GM19239 (cell line): ENCODE data around the gene COX4I1.

ENCODE experiments used
- DNase-seq: peaks from one replicate; pipeline ENCODE4 v3.0.0; 2011; ENCODE audit warnings: low spot score; ENCODE audit not compliant: insufficient read length
- FAIRE-seq: peaks from 2 replicates; lab custom pipeline; 2011; peaks lifted over from hg19 to GRCh38; lab: Jason Lieb, UNC

The COX4I1 gene

DNA sequence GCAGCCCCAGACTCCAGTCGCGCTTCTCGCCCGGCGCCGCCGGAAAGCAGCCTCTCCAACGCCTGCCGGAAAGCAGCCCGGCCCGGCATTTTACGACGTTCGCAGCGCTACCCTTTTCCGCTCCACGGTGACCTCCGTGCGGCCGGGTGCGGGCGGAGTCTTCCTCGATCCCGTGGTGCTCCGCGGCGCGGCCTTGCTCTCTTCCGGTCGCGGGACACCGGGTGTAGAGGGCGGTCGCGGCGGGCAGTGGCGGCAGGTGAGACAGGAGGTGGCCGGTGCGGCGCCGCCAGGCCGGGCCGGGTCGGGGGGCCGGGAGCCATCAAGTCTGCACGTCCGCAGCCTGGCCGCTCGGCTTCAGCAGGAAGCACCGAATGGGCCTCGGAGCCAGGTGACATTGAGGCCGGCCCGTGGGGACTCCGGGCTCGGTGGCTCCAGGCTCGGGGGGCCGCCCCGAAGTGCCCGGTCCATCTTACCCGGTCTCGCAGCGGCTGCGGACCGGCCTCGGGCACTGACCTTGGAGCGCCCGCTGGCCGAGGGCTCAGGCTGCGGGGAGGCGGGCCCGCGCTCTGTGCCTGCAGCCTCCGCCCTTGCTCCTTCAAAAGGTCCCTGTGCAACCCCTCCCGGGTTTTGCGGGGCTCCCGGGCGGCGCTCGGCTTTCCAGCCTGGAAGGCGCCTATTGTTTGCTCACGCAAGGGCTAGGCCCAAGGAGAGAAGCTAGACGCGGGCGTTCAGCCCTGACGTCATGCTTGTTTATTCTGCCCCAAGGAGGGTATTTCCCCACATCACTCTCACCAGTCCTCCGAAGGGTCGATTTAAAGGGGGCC is at the start of gene COX4I1, which contains the start of gene EMC8:
COX4I1 (plus strand) TSS at position 199 of the 824 bp plus-strand sequence. CDS start 1,511 bp downstream, outside the sequence.
EMC8 (minus strand) TSS at position 48 of the 824 bp plus-strand sequence. CDS start 249 bp downstream, outside the sequence.
- DNase-seq: peak; percentile 96
- FAIRE-seq: peak; percentile 87

DNA sequence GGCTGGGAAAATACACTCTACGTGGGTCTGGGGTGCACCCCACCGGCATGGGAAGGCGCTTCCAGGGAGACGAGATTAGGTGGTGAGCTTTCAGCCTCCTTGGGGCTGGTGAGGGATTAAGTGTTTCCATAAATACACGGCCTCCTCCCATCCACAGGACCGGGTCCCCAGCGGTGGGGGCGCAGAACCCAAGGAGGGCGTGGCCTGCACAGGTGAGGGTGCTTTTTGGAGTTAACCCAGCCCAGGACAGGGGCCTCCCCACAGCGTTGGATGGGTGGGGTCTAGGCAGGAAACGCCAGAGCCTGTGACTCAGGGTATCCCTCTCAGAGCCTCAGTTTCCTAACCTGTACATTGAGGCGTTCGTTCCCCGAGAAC is 49.7 kb upstream of the COX4I1 start:
- DNase-seq: no peak

DNA sequence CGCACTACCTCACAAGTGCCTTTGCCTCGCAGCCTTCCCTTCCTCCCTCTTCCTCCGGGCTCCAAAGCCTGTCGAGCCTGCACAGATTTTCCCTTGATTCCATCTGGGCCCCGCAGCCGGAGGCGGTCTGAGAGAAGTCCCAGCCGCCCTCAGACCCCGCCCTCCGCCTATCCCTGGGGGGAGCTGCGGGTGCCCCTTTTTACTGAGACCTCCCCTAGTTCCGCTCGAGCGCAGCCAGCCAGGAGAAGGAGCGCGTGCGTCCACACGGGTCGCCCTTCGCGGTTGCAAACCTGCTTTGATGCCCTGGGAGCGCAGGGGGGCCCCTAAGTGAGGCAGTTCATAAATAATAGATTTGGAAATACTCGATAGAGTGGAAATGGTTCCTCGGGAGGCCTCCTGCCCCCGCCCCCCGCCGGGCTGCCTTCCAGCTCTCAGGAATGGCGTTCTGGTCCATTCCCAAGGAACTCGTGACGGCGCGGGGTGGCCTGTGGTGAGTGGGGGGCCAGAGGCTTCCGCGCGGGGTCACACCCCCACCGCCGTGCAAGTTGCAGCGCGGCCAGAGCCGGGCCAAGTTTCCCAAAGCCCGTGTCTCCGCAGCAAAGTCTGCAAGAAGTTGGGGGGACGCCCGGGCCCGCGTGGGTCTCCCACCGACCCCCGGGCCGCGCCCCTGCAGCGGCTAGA is 49.2 kb upstream of the COX4I1 start:
- DNase-seq (no peak), FAIRE-seq (no peak)

More for the DNA sequence above, 49.7 kb upstream of the COX4I1 start:
- peak; percentile 37 for FAIRE-seq

DNA sequence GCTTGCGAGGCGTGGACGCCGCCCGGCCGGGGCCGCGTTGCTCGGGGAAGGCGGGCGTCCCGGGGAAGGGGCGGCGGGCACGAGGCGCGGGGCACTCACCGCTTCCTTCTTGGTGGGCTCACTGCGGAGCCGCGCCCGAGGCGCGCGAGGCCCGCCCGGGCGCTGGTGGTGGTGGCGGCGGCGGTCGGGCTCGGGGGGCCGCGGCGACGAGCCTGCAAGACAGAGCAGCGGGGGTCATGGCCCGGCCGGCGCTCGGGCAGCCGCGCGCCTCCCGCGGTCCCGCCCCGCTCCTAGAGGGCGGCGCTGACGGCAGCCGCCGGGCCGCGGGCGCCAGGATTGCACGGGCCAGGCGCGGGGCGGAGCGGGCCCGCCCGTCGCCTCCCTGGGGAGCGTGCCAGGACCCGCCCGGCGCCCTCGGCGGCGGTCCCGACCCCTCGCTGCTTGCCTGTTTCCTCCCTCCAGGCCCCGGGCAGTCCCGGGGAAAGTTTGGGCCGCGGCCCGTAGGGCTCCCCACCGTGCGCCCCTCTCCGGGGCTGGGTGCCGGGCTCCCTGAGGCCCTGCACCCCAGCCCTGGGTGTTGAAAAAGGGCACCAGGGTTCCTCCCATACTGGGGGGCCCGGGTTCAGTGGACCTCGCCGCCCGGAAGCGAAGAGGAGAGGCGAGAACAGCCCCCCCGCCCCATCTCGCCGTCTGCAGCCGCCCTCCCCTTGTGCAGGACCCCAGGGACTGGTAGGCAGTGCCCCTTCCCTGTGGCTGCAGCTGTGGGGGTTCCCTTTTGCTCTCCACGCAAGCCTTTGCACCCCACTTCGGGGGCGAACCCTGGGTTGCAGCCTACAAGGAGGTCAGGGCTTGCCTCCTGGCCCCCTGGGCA is 48.4 kb upstream of the COX4I1 start, which contains the start of gene C16orf74:
C16orf74 (minus strand) TSS at position 270 of the 871 bp plus-strand sequence. CDS start 15,879 bp downstream, outside the sequence.
- FAIRE-seq (no peak), DNase-seq (no peak)

DNA sequence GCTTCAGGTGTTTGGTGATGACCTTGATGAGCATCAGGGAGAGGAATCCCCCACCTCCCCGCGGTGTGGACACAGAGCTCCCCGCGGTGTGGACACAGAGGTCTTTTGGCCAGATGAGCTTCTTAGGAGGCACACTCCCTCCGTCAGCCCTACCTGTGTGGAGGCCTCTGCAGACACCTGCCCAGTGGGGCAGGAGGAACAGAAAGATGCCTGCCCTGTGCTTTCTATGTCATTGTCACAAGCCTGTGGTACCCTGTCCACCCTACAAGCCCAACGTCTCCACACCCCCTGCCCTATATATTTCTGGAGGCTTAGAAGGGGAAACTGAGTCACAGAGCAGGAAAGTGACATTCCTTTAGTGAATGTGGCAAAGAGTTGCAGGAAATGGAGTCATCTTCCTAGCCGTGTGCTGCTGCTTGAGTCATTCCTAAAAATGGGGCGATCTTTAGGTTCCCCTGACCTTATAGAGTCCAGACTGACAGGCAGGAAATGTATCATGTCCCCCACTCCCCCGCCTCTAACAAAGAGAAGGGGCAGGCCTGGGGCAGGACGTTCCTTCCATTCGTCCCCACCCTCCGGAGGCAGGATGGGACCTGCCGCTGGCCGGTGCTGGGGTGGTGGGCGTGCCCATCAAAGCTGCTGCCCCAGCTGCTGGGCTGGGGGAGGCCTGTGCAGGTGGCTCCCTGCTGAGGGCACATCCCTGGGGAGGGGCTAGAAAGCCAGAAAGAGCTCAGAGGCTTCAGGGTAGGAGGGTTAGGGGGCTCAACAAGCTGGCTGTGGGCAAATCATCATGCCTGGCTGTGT is 47.6 kb upstream of the COX4I1 start:
- DNase-seq (no peak), FAIRE-seq (no peak)

DNA sequence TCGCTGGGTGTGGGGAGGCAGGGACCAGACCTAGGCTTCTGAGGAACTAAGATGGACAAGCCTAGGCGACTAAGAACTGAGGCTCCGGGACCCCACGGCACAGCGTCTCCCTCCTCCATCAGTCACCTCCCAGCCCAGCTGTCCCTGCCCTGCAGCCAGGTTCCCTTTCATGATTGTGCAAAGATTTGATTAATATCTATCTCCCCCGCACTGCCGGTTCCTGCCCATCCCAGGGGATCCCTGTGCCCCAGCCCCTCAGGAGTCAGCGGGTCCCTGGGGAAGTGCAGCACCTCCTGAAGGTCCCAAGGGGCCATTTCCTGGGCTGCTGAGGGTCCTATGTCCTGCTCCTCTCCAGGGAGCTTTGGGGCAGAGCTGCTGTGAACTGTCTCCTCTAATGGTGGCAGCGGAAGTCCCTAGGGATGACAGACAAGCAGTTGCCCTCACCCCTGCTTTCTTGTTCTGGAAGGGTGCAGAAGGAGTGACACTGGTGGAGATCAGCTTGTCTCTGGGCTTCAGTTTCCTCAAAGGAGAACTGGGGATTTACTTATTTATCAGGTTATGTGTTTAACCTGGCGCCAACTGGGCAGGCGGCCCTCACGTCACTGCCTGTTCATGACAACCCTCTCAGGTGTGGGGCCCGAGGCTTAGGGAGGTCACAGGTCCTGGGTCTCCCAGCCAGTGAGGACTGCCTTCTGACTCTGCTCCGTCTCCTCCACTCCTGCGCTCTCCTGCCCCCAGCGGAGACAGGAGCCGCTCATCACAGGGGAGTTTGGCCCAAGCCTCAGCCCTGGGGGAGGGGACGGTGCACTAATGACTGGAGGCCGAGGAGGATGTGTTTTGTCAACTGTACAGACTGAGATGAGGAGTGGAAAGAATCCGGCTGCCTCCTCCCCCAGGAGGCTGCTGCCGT is 46.7 kb upstream of the COX4I1 start:
- no peak for FAIRE-seq
- DNase-seq: no peak

DNA sequence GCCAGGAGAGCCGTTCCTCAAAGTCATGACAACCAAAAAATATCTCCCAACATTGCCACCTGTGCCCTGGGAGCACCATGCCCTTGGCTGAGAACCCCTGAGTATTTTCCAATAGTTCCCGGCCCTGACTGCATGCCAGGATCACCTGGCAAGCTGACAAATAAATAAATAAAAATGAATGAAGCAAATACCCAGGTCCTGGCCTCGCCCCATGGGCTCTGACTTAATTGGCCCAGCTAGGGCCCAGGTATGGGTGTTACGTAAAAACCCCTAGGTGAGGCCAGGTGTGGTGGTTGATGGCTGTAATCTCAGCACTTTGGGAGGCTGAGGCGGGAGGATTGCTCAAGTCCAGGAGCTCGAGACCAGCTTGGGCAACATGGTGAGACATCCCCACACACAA is 45.9 kb upstream of the COX4I1 start:
- FAIRE-seq (no peak), DNase-seq (no peak)

DNA sequence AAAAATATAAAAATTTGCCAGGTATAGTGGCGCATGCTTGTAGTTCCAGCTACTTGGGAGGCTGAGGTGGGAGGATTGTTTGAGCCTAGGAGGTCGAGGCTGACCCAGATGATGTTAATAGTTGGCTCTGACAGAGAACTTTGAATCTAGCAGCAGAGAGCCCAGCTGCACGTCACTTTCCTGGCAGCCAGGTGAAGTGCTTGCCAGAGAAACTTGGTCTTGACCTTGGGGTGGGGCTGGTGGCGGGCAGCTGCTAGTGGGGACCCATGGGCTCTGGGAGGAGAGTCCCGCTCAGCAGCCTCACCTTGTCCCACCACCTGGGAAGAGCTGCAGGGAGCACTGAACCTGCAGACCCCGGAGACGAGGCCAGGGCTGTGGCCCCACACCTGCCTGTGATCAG is 45.5 kb upstream of the COX4I1 start:
- DNase-seq: no peak
- FAIRE-seq: no peak

DNA sequence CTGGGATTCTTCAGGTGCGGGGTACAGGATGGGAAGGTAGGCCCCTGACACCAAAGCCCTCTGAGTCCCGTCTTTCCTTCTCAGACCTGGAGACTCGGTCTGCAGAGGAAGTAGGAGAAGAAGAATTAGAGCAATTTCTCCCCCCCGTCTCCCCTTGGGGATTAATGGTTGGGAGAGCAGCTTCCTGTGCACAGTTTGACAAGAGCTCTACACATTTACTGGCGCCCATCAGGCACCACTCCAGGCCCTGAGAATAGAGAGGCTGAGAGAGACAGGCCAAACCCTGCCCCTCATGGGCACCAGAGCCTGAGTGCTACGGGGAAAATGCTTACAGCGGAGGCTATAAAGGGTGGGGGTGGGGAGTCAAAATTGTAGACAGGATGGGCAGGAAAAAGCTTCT is 45.1 kb upstream of the COX4I1 start:
- DNase-seq: no peak
- no peak for FAIRE-seq

DNA sequence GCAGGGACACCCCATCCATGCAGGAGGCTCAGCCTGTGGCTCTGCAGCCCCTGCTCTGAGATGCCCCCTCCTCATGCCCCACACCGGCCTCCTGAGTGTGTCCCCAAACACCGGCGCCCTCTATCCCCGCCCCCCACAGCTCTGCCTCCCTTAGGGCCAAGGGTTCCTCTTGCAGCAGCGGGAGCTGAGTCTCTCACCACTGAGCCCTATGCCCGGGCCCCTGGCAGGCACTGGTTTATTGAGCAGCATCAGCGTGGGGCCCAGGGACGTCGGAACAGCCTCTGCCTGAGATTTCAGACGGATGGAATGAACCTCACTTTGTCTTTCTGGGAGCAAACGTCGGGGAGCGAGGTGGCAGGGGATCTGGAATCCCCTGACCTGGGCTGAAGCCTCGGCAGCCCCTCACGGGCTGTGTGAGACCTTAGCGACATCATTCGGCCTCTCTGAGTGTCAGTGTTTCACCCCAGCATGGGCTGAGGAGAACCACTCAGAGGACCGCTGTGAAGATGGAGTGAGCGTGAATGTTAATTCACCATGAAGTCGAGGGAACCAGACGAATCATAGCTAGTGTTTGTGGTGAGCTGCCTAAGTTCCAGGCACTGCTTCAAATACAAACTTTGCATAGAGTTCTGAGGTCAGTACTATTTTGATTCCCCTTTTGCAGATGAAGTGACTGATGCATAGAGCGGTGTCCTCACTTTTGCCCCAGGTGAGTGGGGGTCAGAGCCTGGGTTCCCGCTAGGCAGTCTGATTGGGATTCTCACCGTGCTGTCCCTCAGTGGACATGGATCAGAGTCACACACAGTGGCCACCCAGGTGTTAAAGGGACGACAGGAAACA is 43.3 kb upstream of the COX4I1 start:
- FAIRE-seq (peak; percentile 78), DNase-seq (no peak)

DNA sequence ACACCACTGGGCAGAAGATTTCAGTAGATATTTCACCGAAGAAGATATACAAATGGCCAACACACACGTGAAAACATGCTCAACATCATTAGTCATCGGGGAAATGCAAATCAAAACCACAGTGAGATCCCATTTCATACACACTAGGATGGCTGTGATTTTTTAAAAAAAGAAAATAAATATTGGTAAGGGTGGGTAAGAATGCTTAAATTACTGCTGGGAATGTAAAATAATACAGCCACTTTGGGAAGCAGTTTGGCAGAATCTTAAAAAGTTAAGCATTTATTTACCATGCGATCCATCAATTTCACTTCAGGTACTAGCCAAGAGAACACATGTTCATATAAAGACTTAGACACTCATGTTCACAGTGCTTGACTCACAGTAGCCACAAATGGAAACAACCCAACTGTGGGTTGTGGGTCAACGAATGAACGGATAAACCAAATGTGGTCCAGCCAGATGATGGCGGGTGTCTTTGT is 42.1 kb upstream of the COX4I1 start:
- no peak for DNase-seq
- peak; percentile 88 for FAIRE-seq

DNA sequence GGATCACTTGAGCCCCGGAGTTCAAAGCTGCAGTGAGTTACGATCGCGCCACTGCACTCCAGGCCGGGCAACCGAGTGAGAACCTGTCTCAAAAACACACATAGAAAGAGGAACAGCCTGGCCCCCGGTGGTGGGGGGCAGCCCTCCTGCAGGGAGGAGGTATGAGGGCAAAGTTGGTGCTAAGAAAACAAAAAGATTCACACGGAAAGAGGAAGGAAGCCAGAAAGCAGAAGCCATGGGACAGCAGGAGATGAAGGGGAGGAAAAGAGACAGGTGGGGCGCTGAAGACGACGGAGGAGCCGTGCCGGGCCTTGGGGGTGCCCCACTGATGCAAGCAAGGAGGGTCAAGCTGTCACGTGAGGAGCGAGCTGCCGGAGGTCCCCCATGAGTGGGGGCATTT is 40.4 kb upstream of the COX4I1 start:
- FAIRE-seq (no peak), DNase-seq (no peak)

DNA sequence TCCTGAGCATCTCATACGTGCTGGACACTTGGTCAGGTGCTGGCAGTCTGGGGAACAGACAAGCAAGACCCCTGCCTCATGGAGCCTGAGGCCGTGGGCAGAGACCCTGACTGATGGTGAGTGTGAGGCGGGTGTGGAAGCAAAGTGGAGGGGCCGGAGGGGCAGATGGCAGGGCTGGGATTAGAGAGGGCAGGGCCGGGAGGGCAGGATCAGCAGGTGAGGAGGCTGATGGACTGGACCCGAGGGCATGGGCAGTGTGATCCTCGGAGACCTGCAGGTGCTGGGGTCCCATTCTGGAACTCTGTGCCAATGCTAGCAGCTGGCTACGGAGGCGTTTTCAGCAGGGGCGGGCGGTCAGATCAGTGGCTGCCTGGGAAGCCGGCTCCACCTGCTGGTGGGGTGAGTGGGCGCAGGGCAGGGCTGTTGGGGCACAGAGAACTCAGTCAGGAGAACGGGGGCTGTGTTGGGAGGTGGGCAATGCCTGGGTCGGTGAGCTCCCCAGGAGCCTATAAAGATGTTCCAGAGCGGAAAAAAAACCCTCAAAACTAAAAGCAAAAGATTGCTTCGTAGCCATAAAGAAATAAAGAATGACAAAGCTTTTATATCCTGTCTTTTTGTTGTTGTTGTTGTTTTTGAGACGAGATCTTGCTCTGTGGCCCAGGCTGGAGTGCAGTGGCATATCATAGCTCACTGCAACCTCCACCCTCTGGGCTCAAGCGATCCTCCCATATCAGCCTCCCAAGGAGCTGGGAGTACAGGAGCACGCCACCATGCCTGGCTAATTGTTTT is 39.7 kb upstream of the COX4I1 start:
- no peak for DNase-seq
- no peak for FAIRE-seq

DNA sequence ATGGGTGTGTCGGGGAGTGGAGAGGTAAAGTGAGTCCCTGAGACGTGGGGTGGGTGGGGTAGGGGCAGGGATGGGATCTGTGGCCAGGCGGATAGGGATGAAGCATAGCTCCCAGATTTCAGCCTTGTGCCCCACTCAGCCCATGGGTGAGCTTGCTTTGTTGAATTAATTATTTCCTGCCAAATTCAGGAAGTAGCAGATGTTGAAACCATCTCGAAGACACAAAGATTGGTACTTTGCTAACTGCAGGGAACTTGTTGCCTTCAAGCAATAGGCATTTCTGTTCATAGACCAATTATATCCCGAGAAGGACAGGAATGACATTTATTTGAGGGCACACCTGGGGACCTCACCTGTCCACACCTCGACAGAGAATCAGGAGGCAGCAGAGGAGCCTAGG is 37.6 kb upstream of the COX4I1 start:
- DNase-seq (no peak), FAIRE-seq (no peak)

DNA sequence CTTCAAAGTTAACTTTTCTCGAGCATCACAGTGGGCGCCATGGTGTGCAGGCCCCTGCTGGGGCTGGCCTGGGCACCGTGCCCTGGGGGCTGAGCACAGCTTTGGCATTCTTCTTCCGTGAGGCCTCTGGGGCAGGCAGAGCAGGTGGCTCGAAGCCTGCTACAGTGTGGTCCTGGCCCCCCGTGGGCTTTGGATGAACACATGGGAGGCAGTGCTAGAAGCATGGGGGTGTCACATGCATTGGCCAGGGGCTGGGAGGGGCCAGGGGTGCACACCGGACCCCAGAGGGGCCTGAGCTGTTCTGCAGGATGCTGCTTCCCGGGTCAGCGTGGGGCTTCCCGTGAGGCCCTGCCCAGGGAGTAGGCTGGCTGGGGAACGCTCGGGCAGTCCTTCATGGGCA is 36.5 kb upstream of the COX4I1 start:
- DNase-seq (no peak), FAIRE-seq (no peak)

DNA sequence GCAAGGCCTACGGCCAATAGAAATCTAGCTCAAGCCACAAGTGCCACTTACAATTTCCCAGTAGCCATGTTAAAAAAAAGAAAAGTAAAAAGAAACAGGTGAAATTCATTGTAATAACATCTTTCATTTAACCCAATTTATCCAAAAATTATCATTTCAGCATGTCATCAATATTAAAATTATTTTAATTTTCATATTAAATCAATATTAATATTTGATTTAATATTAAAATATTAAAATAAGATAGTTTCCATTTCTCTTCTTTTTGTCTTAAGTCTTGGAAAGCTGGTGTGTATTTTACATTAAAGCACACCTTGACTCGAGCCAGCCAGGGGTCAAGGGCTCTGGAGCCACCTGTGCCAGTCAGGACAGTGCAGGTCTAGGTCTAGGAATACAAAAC is 35.9 kb upstream of the COX4I1 start:
- FAIRE-seq: no peak
- DNase-seq: no peak

DNA sequence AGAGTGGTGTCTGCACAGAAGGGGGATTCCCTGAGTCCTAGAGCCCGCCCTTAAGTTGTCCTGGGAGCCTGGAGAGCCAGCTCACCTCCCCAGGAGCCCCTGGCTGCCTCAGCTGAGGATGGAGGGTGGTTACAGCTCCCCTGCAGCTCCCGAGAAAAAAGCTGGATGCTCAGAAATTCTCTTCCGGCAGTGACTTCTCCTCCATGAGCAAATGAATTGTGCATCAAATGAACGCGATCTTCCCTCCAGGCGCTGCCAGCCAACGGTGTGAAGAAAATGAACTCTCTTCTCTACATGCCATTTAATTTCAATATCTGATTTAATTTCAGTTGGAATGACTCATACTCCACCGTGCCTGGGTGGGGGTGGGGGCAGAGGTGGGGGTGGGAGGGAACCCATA is 34.3 kb upstream of the COX4I1 start:
- FAIRE-seq: no peak

More for the DNA sequence above, 34.3 kb upstream of the COX4I1 start:
- no peak for DNase-seq
